ENCODE measurements around the gene CD68. TPM values are rescaled to one million over a fixed set of nuclear protein-coding genes. Genes with fewer than 3 reads are reported as not detected.

Gene CD68
- total RNA-seq, 1 donor from 2014 or later, result 1.6 TPM

DNA sequence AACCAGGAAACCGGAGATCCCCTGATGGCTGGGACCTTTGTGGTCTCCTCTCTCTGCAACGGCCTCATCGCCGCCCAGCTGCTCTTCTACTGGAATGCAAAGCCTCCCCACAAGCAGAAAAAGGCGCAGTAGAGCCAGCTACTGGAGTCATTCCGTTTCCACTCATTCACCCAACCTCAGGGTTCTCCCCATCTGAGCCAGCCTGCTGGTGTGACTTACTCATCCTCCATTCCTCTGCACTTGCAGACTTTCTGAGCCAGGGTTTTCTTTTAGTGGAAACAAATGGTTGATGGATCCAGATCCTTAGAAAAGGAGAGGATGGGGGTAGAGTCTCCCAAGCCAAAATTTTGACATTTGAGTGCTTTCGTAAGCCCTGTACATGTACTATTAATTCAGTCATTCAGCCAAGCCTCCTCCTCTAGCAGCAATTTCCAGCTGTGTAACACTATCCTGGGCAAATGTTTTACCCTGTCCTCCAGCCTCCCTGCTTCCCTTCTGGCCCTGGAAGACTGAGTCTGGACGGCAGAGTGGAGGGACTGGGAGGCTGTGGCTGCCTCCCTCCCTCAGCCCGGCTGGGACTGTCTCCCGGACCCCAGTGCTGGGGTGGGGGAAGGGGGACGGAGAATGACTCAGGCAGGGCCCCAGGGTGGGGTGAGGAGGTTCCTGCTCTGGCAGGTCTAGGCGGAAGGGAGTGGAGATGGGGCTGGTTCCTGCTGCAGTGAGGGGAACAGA is 8.1 kb downstream of the CD68 start:
- peaks cover 16% of the 10 kb centered on the region for H3K4me1 Mint-ChIP-seq (ENCODE audit: unreplicated experiment)
- peaks cover 29% of the 10 kb centered on the region for H3K36me3 Mint-ChIP-seq (ENCODE audit: low read depth, unreplicated experiment)
- peaks cover 16% of the 10 kb centered on the region for H3K27me3 Mint-ChIP-seq (ENCODE audit: unreplicated experiment)
- no peaks in the 10 kb centered on the region for H3K9me3 Mint-ChIP-seq (ENCODE audit: unreplicated experiment)
- TF ChIP-seq, protein P1, sequence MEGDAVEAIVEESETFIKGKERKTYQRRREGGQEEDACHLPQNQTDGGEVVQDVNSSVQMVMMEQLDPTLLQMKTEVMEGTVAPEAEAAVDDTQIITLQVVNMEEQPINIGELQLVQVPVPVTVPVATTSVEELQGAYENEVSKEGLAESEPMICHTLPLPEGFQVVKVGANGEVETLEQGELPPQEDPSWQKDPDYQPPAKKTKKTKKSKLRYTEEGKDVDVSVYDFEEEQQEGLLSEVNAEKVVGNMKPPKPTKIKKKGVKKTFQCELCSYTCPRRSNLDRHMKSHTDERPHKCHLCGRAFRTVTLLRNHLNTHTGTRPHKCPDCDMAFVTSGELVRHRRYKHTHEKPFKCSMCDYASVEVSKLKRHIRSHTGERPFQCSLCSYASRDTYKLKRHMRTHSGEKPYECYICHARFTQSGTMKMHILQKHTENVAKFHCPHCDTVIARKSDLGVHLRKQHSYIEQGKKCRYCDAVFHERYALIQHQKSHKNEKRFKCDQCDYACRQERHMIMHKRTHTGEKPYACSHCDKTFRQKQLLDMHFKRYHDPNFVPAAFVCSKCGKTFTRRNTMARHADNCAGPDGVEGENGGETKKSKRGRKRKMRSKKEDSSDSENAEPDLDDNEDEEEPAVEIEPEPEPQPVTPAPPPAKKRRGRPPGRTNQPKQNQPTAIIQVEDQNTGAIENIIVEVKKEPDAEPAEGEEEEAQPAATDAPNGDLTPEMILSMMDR (IDR thresholded peaks at IDR 0.05; ENCODE audit: unreplicated experiment), result no peak
- H3K27ac Mint-ChIP-seq (ENCODE audit: unreplicated experiment), result no peak overlapping the region
- DNase-seq (ENCODE audit: low spot score), result no peak
- peak overlapping the region; percentile 37 for H3K4me3 Mint-ChIP-seq (ENCODE audit: unreplicated experiment)

DNA sequence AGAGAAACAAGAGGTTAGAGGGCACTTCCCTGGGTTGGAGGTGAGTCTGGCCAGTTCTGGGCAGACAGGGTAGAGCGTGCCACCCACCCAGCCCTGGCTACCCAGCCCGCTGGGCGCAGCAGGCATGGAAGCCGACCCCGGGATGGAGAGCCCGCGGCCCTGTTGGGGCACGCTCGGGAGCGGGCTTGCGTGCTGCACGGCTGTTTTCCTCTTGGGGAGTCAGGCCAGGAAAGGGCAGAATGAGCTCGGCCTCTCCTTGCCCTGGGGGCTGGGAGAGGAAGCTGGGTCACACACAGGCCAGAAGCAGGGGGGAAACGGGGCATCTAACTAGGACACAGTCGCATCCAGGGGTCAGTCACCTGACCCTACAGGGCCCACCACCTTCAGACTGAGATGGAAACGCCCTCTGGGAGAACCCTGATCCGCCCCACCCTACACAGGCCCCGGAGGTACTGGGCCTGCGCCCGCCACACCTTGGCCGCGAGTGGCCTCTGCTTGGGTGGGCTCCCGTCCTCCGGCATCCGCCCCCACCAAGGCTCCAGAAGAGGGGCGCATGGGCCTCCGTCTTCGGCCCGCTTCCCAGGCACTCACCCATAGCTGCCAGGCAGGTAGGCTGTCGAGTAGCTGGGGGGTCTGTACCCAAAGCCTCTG is 9.2 kb downstream of the CD68 start:
- DNase-seq (ENCODE audit: low spot score), result no peak
- Mint-ChIP-seq H3K36me3 (ENCODE audit: low read depth, unreplicated experiment) (peaks cover 34% of the 10 kb centered on the region), H3K9me3 (ENCODE audit: unreplicated experiment) (no peaks in the 10 kb centered on the region), H3K27ac (ENCODE audit: unreplicated experiment) (no peak overlapping the region), H3K4me3 (ENCODE audit: unreplicated experiment) (no peak overlapping the region), H3K4me1 (ENCODE audit: unreplicated experiment) (peaks cover 11% of the 10 kb centered on the region), H3K27me3 (ENCODE audit: unreplicated experiment) (peaks cover 13% of the 10 kb centered on the region)
- TF ChIP-seq, protein P1 (IDR thresholded peaks at IDR 0.05; ENCODE audit: unreplicated experiment), result no peak

DNA sequence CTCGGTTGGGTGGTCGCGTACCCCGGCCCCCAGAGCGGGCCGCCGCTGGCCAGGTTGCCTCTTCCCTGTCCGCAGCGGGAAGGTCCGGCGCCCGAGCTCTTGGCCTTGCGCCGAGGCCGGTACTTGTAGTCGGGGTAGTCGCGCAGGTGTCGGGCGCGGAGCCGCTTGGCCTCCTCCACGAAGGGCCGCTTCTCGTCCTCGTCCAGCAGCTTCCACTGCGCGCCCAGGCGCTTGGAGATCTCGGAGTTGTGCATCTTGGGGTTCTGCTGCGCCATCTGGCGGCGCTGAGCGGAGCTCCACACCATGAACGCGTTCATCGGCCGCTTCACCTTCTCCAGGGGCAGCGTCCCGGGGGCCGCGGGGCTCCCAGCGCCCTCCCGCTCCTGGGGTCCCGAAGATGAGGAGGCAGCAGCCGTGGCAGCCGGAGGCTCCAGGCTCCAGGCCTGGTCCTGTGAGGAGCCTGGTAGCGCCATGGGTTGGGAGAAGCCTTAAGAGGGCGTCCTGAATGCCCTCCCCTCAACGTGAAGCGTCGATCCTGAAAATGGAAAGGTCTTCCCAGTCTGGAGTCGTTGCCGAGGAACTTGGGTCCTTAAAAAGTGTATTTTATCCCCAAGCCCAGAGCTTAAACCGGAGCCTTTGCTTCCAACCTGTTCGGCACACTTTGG is 9.9 kb downstream of the CD68 start:
- peaks cover 34% of the 10 kb centered on the region for H3K36me3 Mint-ChIP-seq (ENCODE audit: low read depth, unreplicated experiment)
- TF ChIP-seq, protein P1 (IDR thresholded peaks at IDR 0.05; ENCODE audit: unreplicated experiment), result peak; percentile 80
- peak; percentile 82 for DNase-seq (ENCODE audit: low spot score)
- H3K9me3 Mint-ChIP-seq (ENCODE audit: unreplicated experiment), result no peaks in the 10 kb centered on the region
- H3K4me1 Mint-ChIP-seq (ENCODE audit: unreplicated experiment), result peaks cover 6% of the 10 kb centered on the region
- H3K27me3 Mint-ChIP-seq (ENCODE audit: unreplicated experiment), result peaks cover 7% of the 10 kb centered on the region
- H3K27ac Mint-ChIP-seq (ENCODE audit: unreplicated experiment), result no peak overlapping the region
- H3K4me3 Mint-ChIP-seq (ENCODE audit: unreplicated experiment), result no peak overlapping the region

DNA sequence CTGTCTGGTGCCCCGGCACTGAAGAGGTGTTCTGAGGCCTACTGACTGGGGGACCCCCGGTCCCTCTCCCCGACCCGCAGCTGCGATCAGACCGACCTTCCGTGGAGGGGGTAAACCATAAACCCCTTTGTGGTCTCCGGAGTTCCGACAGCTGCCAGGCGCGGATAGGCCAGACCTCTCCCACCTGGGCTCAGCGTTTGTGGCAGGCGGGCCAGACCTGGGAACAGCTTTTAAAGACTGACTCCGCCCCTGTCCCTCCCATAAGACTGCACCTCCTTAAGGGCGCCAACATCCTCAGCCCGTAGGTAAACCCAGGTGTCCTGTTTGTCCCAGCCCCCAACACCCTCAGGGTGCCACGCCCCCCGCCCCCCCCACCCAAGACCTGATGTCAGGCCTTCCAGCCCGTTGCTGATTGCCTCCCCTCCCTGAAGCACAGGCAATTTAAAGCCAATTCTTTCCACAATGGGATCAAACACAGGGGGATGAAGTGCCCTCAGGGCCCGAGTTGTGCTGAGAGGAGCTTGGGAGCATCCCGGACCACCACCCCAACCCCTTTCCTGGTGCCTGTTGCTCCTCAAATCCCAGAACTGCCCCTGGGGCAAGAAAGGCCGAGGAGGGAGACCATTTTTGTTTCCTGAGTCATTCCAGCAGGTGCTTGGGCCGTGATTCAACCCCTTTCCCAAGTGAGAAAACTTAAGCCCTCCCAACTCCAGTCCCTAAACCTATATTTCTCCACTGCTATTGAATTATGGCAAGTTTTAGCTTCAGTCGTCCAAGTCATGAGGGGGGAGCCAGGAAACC is 10.7 kb downstream of the CD68 start, which contains the start of gene SOX15:
TSS of gene SOX15 (minus strand) at position 204 of the 801 bp plus-strand sequence. CDS start 418 bp downstream, outside the sequence.
- H3K4me1 Mint-ChIP-seq (ENCODE audit: unreplicated experiment), result peaks cover under 1% of the 10 kb centered on the region

More for the DNA sequence above, 10.7 kb downstream of the CD68 start, which contains the start of gene SOX15:
- H3K4me3 Mint-ChIP-seq (ENCODE audit: unreplicated experiment), result peak within 1 kb of the TSS; percentile 82
- DNase-seq (ENCODE audit: low spot score), result no peak
- H3K27ac Mint-ChIP-seq (ENCODE audit: unreplicated experiment), result peak within 1 kb of the TSS; percentile 52
- H3K9me3 Mint-ChIP-seq (ENCODE audit: unreplicated experiment), result no peaks in the 10 kb centered on the region
- TF ChIP-seq, protein P1 (IDR thresholded peaks at IDR 0.05; ENCODE audit: unreplicated experiment), result no peak
- peaks cover 5% of the 10 kb centered on the region for H3K27me3 Mint-ChIP-seq (ENCODE audit: unreplicated experiment)
- peaks cover 32% of the 10 kb centered on the region for H3K36me3 Mint-ChIP-seq (ENCODE audit: low read depth, unreplicated experiment)
